ENCODE data around the gene ITPR1. TPM values are rescaled to one million over a fixed set of nuclear protein-coding genes. Genes with fewer than 3 reads are reported as not detected.

Gene ITPR1
- total and polyA plus RNA-seq, 2 of the 4 experiments (the other 2 are of a cell fraction): 1.8 to 5.7 TPM

GRCh38 chr3:4735243-4735642, 242.1 kb downstream of the ITPR1 start:
- Histone ChIP-seq H2BK20ac (ENCODE audit: low read depth, low read length) (no peak overlapping the region), H2BK15ac (ENCODE audit: low read depth, low read length) (no peak overlapping the region), H4K5ac (ENCODE audit: low read depth, low read length) (no peak overlapping the region), H3K23ac (ENCODE audit: low read depth, low read length) (no peak overlapping the region), H2BK5ac (ENCODE audit: low read depth, low read length, poor library complexity, severe bottlenecking) (no peak overlapping the region), H4K8ac (ENCODE audit: low read depth in 2 of 2, low read length in 2 of 2) (no peak overlapping the region), H3K9me3 (ENCODE audit: control insufficient read depth, insufficient read depth, low read length) (no peaks in the 10 kb centered on the region; the same call in 1 of the 2 replicates), H3K56ac (ENCODE audit: extremely low read depth, insufficient read depth, low read length) (no peak overlapping the region), H3K27me3 (ENCODE audit: control insufficient read depth, insufficient read depth, low read length) (peaks cover 19% of the 10 kb centered on the region), H4K91ac (ENCODE audit: insufficient read depth, low read depth, low read length) (no peak overlapping the region), H3K79me1 (ENCODE audit: low read depth in 1 of 2, low read length in 2 of 2) (no peaks in the 10 kb centered on the region), H2AFZ (replicated peaks; ENCODE audit: low read length, poor library complexity) (no peak overlapping the region), H3K4me3 (ENCODE audit: insufficient read depth, low read depth, low read length) (no peak overlapping the region), H3K14ac (replicated peaks; ENCODE audit: low read depth, low read length) (no peak overlapping the region), H3K9ac (ENCODE audit: low read depth, low read length) (no peak overlapping the region), H3K4me1 (ENCODE audit: control insufficient read depth, insufficient read depth, low read length) (no peaks in the 10 kb centered on the region), H3K36me3 (ENCODE audit: control insufficient read depth, insufficient read depth, low read length) (no peaks in the 10 kb centered on the region), H4K20me1 (ENCODE audit: insufficient read depth, low read length) (no peaks in the 10 kb centered on the region), H2AK5ac (ENCODE audit: low read depth, low read length) (no peak overlapping the region), H2AK9ac (replicated peaks; ENCODE audit: low read depth, low read length, poor library complexity) (no peak overlapping the region), H3K4ac (ENCODE audit: low read depth, low read length) (no peak overlapping the region; the same call in 1 of the 2 replicates), H3K4me2 (ENCODE audit: low read depth, low read length) (no peak overlapping the region), H3K9me1 (ENCODE audit: insufficient read depth, low read length) (no peaks in the 10 kb centered on the region), H3K27ac (ENCODE audit: insufficient read depth, low read length) (no peak overlapping the region), H3K18ac (ENCODE audit: low read depth, low read length) (no peak overlapping the region), H2BK120ac (ENCODE audit: low read depth, low read length) (no peak overlapping the region)
- no peak for DNase-seq
- dilution Hi-C loops (cut with HindIII; ENCODE audit: low sequenced_read_pairs, unreplicated experiment): no loop called here
- TF ChIP-seq POLR2A (IDR thresholded peaks at IDR 0.05; ENCODE audit: low read depth, low read length) (no peak), BHLHE40 (IDR thresholded peaks at IDR 0.05; ENCODE audit: low read depth, low read length) (no peak), NFE2L2 (IDR thresholded peaks at IDR 0.05; ENCODE audit: low read depth, low read length) (no peak), MAFK (IDR thresholded peaks at IDR 0.05; ENCODE audit: low read depth, low read length) (no peak), USF2 (IDR thresholded peaks at IDR 0.05; ENCODE audit: low read depth, low read length) (no peak), RAD21 (IDR thresholded peaks at IDR 0.05; ENCODE audit: low read length) (no peak), RCOR1 (IDR thresholded peaks at IDR 0.05; ENCODE audit: insufficient replicate concordance, low read length) (no peak), RFX5 (IDR thresholded peaks at IDR 0.05; ENCODE audit: low read depth, low read length) (no peak), ELK1 (IDR thresholded peaks at IDR 0.05; ENCODE audit: borderline replicate concordance, low read depth, low read length) (no peak), CEBPB (IDR thresholded peaks at IDR 0.05; ENCODE audit: low read depth, low read length) (no peak), SMC3 (IDR thresholded peaks at IDR 0.05; ENCODE audit: low read depth, low read length) (no peak), MXI1 (IDR thresholded peaks at IDR 0.05; ENCODE audit: borderline replicate concordance, low read depth, low read length) (no peak), CHD1 (IDR thresholded peaks at IDR 0.05; ENCODE audit: low read depth, low read length) (no peak), FOS (IDR thresholded peaks at IDR 0.05; ENCODE audit: low read depth, low read length) (no peak), MAZ (IDR thresholded peaks at IDR 0.05; ENCODE audit: borderline replicate concordance, low read depth, low read length) (no peak), CTCF (conservative IDR thresholded peaks at IDR 0.05; ENCODE audit: low read depth, low read length) (no peak)
- BruUV-seq (replicated peaks): no TSS peak
- WGBS, 2 experiments (ENCODE audit: extremely low coverage in 2 of 2, insufficient read length in 1 of 2): 83% methylated on average over 1 of the region's 4 CpGs; no CpG with 5 or more reads in 1 of the 2 experiments
- no peak for ATAC-seq (ENCODE audit: low read depth)
- ChIA-PET CTCF (interaction anchor here (0.7 to 1.6 kb wide), 2 partner anchors 15 to 22 kb away, joined by 3 to 4 read pairs; no protein-coding TSS in a partner anchor), POLR2A (ENCODE audit: unreplicated experiment) (no interaction called here)
- intact Hi-C loops (cut with micrococcal nuclease): no loop called here
- in situ Hi-C loops (cut with MboI; ENCODE audit: low sequenced_read_pairs): no loop called here
